Mesothelial cell of epicardium (in vitro differentiated cells): ENCODE results near the gene MAD1L1. TPM values are rescaled to one million over a fixed set of nuclear protein-coding genes. Genes with fewer than 3 reads are reported as not detected.

Experiments
- DNase-seq, 2 experiments: peaks; one replicate each; pipeline ENCODE4 v3.0.0; 2021; ENCODE audit warnings: low spot score in 2 of 2; ENCODE audit not compliant: unreplicated experiment in 2 of 2
- H3K27ac Mint-ChIP-seq: 2 replicates; pipeline ENCODE4 v1.8.0; 2021; ENCODE audit warnings: mixed read lengths
- H3K27me3 Mint-ChIP-seq: 2 replicates; pipeline ENCODE4 v1.8.0; 2021; ENCODE audit warnings: low read depth, mixed read lengths
- H3K36me3 Mint-ChIP-seq: 2 replicates; pipeline ENCODE4 v1.8.0; 2021; ENCODE audit warnings: mixed read lengths
- H3K4me1 Mint-ChIP-seq: 2 replicates; pipeline ENCODE4 v1.8.0; 2021; ENCODE audit warnings: mixed read lengths
- H3K4me3 Mint-ChIP-seq: 2 replicates; pipeline ENCODE4 v1.8.0; 2021; ENCODE audit warnings: mild to moderate bottlenecking, moderate library complexity, mixed read lengths
- H3K9me3 Mint-ChIP-seq: 2 replicates; pipeline ENCODE4 v1.8.0; 2021; ENCODE audit warnings: mixed read lengths
- total RNA-seq: library from RNA; stranded (reverse); gene quantifications from 3 replicates; pipeline ENCODE4 v1.2.1, GENCODE V29; 2021
- TF ChIP-seq, protein P1 (sequence below): fragments of 200-600 bp; sonication (generic); IDR thresholded peaks from one replicate; pipeline ENCODE4 v1.5.0; 2021; ENCODE audit warnings: antibody characterized with exemption; ENCODE audit not compliant: unreplicated experiment

MAD1L1 gene
- total RNA-seq, 1 donor from 2014 or later, result 45.0 TPM

- H3K9me3 Mint-ChIP-seq, result no peaks in the 10 kb centered on the region
- peaks cover 29% of the 10 kb centered on the region for H3K4me1 Mint-ChIP-seq
- no peak overlapping the region for H3K4me3 Mint-ChIP-seq
- H3K27ac Mint-ChIP-seq, result no peak overlapping the region
- H3K36me3 Mint-ChIP-seq, result peaks cover 5% of the 10 kb centered on the region
- H3K27me3 Mint-ChIP-seq, result no peaks in the 10 kb centered on the region
- DNase-seq, result no peak
- TF ChIP-seq, protein P1, sequence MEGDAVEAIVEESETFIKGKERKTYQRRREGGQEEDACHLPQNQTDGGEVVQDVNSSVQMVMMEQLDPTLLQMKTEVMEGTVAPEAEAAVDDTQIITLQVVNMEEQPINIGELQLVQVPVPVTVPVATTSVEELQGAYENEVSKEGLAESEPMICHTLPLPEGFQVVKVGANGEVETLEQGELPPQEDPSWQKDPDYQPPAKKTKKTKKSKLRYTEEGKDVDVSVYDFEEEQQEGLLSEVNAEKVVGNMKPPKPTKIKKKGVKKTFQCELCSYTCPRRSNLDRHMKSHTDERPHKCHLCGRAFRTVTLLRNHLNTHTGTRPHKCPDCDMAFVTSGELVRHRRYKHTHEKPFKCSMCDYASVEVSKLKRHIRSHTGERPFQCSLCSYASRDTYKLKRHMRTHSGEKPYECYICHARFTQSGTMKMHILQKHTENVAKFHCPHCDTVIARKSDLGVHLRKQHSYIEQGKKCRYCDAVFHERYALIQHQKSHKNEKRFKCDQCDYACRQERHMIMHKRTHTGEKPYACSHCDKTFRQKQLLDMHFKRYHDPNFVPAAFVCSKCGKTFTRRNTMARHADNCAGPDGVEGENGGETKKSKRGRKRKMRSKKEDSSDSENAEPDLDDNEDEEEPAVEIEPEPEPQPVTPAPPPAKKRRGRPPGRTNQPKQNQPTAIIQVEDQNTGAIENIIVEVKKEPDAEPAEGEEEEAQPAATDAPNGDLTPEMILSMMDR, result no peak
Measured at GRCh38 chr7:2079332-2080059, 153.2 kb downstream of the MAD1L1 start.

DNA sequence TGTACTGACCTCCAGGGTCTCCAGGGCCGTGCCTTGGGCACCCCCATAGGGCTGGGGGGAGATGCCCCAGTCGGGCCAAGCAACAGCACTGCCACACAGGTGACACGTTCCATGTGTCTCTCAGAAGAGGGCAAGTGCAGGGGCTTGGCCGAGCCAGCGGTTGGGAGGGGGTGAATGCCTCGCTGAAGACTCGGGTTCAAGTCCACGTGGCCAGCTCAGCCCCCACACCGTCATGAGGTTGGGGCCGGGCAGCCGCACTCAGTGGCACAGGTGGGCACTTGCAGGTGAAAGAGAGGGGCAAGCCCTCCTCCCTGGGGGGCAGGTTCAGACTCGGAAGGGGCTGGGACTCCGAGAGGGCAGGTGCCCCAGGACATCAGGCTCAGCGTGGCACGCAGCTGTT is 153.8 kb downstream of the MAD1L1 start:
- no peaks in the 10 kb centered on the region for H3K9me3 Mint-ChIP-seq
- no peak for DNase-seq
- no peak overlapping the region for H3K4me3 Mint-ChIP-seq
- H3K27ac Mint-ChIP-seq, result no peak overlapping the region
- no peaks in the 10 kb centered on the region for H3K27me3 Mint-ChIP-seq
- H3K4me1 Mint-ChIP-seq, result peaks cover 29% of the 10 kb centered on the region
- H3K36me3 Mint-ChIP-seq, result peaks cover 5% of the 10 kb centered on the region
- TF ChIP-seq, protein P1, result no peak

DNA sequence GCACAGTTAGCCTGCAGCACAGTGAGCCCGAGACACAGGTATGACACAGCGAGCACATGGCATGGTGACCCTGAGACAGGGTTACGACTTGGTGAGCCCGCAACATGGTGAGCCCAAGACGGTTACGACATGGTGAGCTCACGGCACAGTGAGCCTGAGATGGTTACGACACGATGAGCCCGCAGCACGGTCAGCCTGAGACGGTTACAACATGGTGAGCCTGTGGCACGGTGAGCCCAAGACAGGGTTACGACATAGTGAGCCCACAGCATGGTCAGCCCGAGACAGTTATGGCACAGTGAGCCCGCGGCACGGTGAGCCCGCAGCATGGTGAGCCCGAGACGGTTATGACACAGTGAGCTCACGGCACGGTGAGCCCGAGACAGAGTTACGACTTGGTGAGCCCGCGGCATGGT is 156.1 kb downstream of the MAD1L1 start:
- no peak for DNase-seq
- Mint-ChIP-seq H3K4me1 (peaks cover 12% of the 10 kb centered on the region), H3K4me3 (no peak overlapping the region), H3K9me3 (no peaks in the 10 kb centered on the region), H3K36me3 (peaks cover 2% of the 10 kb centered on the region), H3K27ac (no peak overlapping the region), H3K27me3 (no peaks in the 10 kb centered on the region)
- TF ChIP-seq, protein P1, result no peak

- TF ChIP-seq, protein P1, result no peak
- Mint-ChIP-seq H3K36me3 (peaks cover 2% of the 10 kb centered on the region), H3K9me3 (no peaks in the 10 kb centered on the region), H3K27me3 (no peaks in the 10 kb centered on the region), H3K4me3 (no peak overlapping the region), H3K4me1 (peaks cover 10% of the 10 kb centered on the region), H3K27ac (no peak overlapping the region)
- DNase-seq, result no peak
Measured at GRCh38 chr7:2075811-2076210, 156.9 kb downstream of the MAD1L1 start.

DNA sequence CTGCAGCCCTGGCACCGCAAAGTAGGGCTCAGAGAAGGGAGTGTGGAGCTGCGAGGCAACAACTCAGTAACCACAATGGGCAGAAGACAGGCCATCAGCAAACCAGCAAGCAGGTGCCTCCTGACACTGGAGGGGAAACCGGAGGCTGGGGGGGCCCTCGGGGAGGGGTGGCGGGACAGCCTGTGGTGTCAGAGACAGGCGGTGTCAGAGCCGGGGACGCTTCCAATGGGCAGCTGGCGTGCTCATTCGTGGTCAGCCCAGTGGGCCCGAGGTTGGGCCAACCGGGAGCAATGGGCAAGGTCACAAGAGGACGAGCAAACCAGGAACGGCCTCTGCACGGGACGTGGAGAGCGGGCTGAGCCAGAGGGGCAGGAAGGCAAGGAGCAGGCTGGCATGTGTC is 158.1 kb downstream of the MAD1L1 start:
- TF ChIP-seq, protein P1, result no peak
- H3K36me3 Mint-ChIP-seq, result peaks cover 2% of the 10 kb centered on the region
- H3K27me3 Mint-ChIP-seq, result no peaks in the 10 kb centered on the region
- no peaks in the 10 kb centered on the region for H3K9me3 Mint-ChIP-seq
- peaks cover 4% of the 10 kb centered on the region for H3K4me1 Mint-ChIP-seq
- H3K27ac Mint-ChIP-seq, result no peak overlapping the region
- H3K4me3 Mint-ChIP-seq, result no peak overlapping the region
- DNase-seq, result no peak
